CD4-positive, alpha-beta T cell (primary cell): ENCODE measurements around the gene PLEKHG4B. TPM values are rescaled to one million over a fixed set of nuclear protein-coding genes. Genes with fewer than 3 reads are reported as not detected.
"Not testable (repeated sequence)": the region's sequence is repeated elsewhere in the genome, so short reads cannot be mapped to it uniquely, and the experiment has no call there.

Experiments
- ATAC-seq: fragments of 200-7000 bp; cut with Tn5 transposase; one replicate; pipeline ENCODE4 v1.10.0; 2022; ENCODE audit warnings: mild to moderate bottlenecking; ENCODE audit not compliant: poor library complexity
- CTCF ChIA-PET: fragments of 350-600 bp; sonication (Branson Sonifier 250); formaldehyde crosslinking; loops from one replicate; lab custom pipeline; 2021; ENCODE audit warnings: antibody characterized with exemption, inconsistent platforms; lab: Charles Lee
- POLR2A ChIA-PET: fragments of 350-600 bp; sonication (Branson Sonifier 250); formaldehyde crosslinking; loops from one replicate; lab custom pipeline; 2021; ENCODE audit warnings: antibody characterized with exemption, inconsistent platforms; lab: Charles Lee
- DNase-seq, 14 experiments: peaks; one replicate each; pipeline ENCODE4 v3.0.0-alpha.2; 2013 to 2020; ENCODE audit warnings: mixed read lengths in 2 of 14
- H3K27ac ChIP-seq, 2 donors: one replicate each; pipeline versions ENCODE4 v1.5.1 to v1.7.0; 2013; ENCODE audit warnings: low read length in 2 of 2, low read depth in 1 of 2, mild to moderate bottlenecking in 1 of 2
- H3K27me3 ChIP-seq, 2 experiments: 1 replicate in 1 of 2; 2 replicates in 1 of 2; pipeline versions ENCODE4 v1.6.1 to v1.7.0; 2013; ENCODE audit warnings: low read length in 2 of 2, control low read depth in 1 of 2, mild to moderate bottlenecking in 1 of 2, moderate library complexity in 1 of 2; ENCODE audit not compliant: insufficient read depth in 2 of 2, control insufficient read depth in 1 of 2
- H3K36me3 ChIP-seq: one replicate; pipeline ENCODE4 v1.6.1; 2013; ENCODE audit warnings: low read length, control low read depth; ENCODE audit not compliant: insufficient read depth
- H3K4me1 ChIP-seq: one replicate; pipeline ENCODE4 v1.6.1; 2013; ENCODE audit warnings: low read length, control low read depth; ENCODE audit not compliant: insufficient read depth
- H3K4me3 ChIP-seq: one replicate; pipeline ENCODE4 v1.5.1; 2013; ENCODE audit warnings: mild to moderate bottlenecking, low read length, moderate library complexity
- H3K9me3 ChIP-seq, 2 experiments: 1 replicate in 1 of 2; 2 replicates in 1 of 2; pipeline versions ENCODE4 v1.6.1 to v1.7.0; 2013; ENCODE audit warnings: low read length in 2 of 2, mild to moderate bottlenecking in 2 of 2, control low read depth in 1 of 2, moderate library complexity in 1 of 2; ENCODE audit not compliant: control insufficient read depth in 1 of 2, insufficient read depth in 1 of 2
- H3K27ac Mint-ChIP-seq: one replicate; pipeline ENCODE4 v1.8.0; 2020; ENCODE audit warnings: mixed read lengths
- H3K27me3 Mint-ChIP-seq: one replicate; pipeline ENCODE4 v1.8.0; 2021; ENCODE audit warnings: mixed read lengths
- H3K36me3 Mint-ChIP-seq: one replicate; pipeline ENCODE4 v1.8.0; 2021; ENCODE audit warnings: low read depth, mixed read lengths
- H3K4me1 Mint-ChIP-seq: one replicate; pipeline ENCODE4 v1.8.0; 2021; ENCODE audit warnings: low read depth, mixed read lengths
- H3K4me3 Mint-ChIP-seq: one replicate; pipeline ENCODE4 v1.8.0; 2020; ENCODE audit warnings: mild to moderate bottlenecking, mixed read lengths
- H3K9me3 Mint-ChIP-seq: one replicate; pipeline ENCODE4 v1.8.0; 2020; ENCODE audit warnings: mixed read lengths
- CTCF ChIP-seq: fragments of 200-600 bp; IDR thresholded peaks from one replicate; pipeline ENCODE4 v1.8.0; 2022; ENCODE audit warnings: antibody characterized with exemption, mild to moderate bottlenecking
- intact Hi-C, 2 experiments: fragments of 100-400 bp; cut with DNase I in 1 of 2; cut with micrococcal nuclease in 1 of 2; formaldehyde crosslinking; loops; one replicate each; pipeline versions ENCODE4 v1.15.1 to v1.9.0; 2023 to 2025; cut with DNase I, micrococcal nuclease
- total RNA-seq, 174 experiments: library from RNA in 2 of 174; stranded (reverse) in 2 of 174; gene quantifications; one replicate each; pipeline ENCODE4 v1.2.3 and lab custom pipeline; 2021 to 2026

Gene PLEKHG4B
- total RNA-seq, 2 experiments from 2014 or later: 0.17 to 0.36 TPM

DNA sequence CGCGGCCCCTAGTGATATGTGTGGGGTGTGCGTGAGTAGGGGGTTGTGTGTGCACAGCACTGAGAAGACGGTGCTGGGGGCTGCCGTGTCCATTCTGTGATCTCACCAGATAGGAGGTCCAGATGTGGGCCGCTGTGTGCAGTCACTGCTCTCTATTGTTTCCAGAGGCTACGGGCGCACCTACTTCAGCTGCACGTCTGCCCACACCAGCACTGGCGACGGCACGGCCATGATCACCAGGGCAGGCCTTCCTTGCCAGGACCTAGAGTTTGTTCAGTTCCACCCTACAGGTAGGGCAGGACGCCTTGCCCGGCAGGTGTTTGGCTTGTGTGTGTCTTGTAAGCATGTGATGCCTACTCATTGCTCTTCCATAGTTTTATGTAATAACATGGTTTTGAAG lies 138.7 kb downstream of the PLEKHG4B start:
- Histone ChIP-seq H3K27me3 (no peaks in the 10 kb centered on the region), H3K9me3 (no peaks in the 10 kb centered on the region), H3K27ac (no peak overlapping the region), H3K36me3 (peaks cover 89% of the 10 kb centered on the region), H3K4me1 (no peaks in the 10 kb centered on the region), H3K4me3 (no peak overlapping the region)
- no peak for DNase-seq
- Mint-ChIP-seq H3K4me1 (no peaks in the 10 kb centered on the region), H3K27me3 (no peaks in the 10 kb centered on the region), H3K4me3 (no peak overlapping the region), H3K9me3 (no peaks in the 10 kb centered on the region), H3K36me3 (peaks cover 89% of the 10 kb centered on the region), H3K27ac (no peak overlapping the region)
- intact Hi-C loops: no loop called here
- no peak for TF ChIP-seq CTCF
- ATAC-seq: no peak
- CTCF ChIA-PET: no interaction called here
- POLR2A ChIA-PET: interaction anchor here (0.7 kb wide), 1 partner anchor 13 kb away, joined by 3 read pairs; the partner anchor contains the start of genes CCDC127 and SDHA

- H3K9me3 Mint-ChIP-seq: no peaks in the 10 kb centered on the region
- ATAC-seq: no peak
Observed at GRCh38 chr5:231661-232060, 139.7 kb downstream of the PLEKHG4B start.

DNA sequence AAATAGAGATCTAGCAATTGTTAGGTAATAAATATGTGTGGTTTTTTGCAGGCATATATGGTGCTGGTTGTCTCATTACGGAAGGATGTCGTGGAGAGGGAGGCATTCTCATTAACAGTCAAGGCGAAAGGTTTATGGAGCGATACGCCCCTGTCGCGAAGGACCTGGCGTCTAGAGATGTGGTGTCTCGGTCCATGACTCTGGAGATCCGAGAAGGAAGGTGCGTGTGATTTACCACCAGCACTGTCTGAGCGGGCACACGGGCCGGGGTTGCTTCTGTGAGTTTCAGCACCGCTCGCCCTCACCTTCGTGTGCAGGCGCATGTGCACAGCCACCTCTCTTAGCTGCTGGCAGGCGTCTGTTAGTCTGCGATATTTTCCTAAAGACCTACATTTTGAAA lies 141.5 kb downstream of the PLEKHG4B start:
- H3K9me3 ChIP-seq, H3K27me3 Mint-ChIP-seq, ATAC-seq, H3K27me3 ChIP-seq, intact Hi-C loops, CTCF ChIA-PET, H3K4me1 Mint-ChIP-seq, POLR2A ChIA-PET, DNase-seq, H3K27ac ChIP-seq, H3K4me3 ChIP-seq, H3K4me1 ChIP-seq, H3K27ac Mint-ChIP-seq, H3K9me3 Mint-ChIP-seq, H3K4me3 Mint-ChIP-seq: not testable (repeated sequence)
- peaks cover 72% of the 10 kb centered on the region for H3K36me3 ChIP-seq
- H3K36me3 Mint-ChIP-seq: peaks cover 86% of the 10 kb centered on the region

More at GRCh38 chr5:231661-232060, 139.7 kb downstream of the PLEKHG4B start:
- TF ChIP-seq CTCF: no peak
- Mint-ChIP-seq H3K36me3 (peaks cover 89% of the 10 kb centered on the region), H3K4me1 (no peaks in the 10 kb centered on the region), H3K27ac (no peak overlapping the region), H3K27me3 (no peaks in the 10 kb centered on the region), H3K4me3 (no peak overlapping the region)
- no peak for DNase-seq
- no peaks in the 10 kb centered on the region for H3K4me1 ChIP-seq
- ChIA-PET POLR2A (interaction anchor here (0.7 kb wide), 1 partner anchor 14 kb away, joined by 3 read pairs; the partner anchor contains the start of genes CCDC127 and SDHA), CTCF (interaction anchor here (0.9 kb wide), 1 partner anchor 13 kb away, joined by 3 read pairs; the partner anchor contains the start of genes CCDC127 and SDHA)
- no peak overlapping the region for H3K4me3 ChIP-seq
- intact Hi-C loops: no loop called here
- H3K36me3 ChIP-seq: peaks cover 79% of the 10 kb centered on the region
- no peaks in the 10 kb centered on the region for H3K9me3 ChIP-seq
- no peak overlapping the region for H3K27ac ChIP-seq
- H3K27me3 ChIP-seq: no peaks in the 10 kb centered on the region

- H3K27ac ChIP-seq: no peak overlapping the region
- no peaks in the 10 kb centered on the region for H3K9me3 ChIP-seq
- Mint-ChIP-seq H3K4me3 (no peak overlapping the region), H3K9me3 (no peaks in the 10 kb centered on the region), H3K4me1 (no peaks in the 10 kb centered on the region), H3K36me3 (peaks cover 86% of the 10 kb centered on the region), H3K27me3 (no peaks in the 10 kb centered on the region), H3K27ac (no peak overlapping the region)
- intact Hi-C loops: no loop called here
- no peak for TF ChIP-seq CTCF
- POLR2A ChIA-PET: no interaction called here
- H3K4me3 ChIP-seq: no peak overlapping the region
- ATAC-seq: no peak
- H3K4me1 ChIP-seq: no peaks in the 10 kb centered on the region
- H3K27me3 ChIP-seq: no peaks in the 10 kb centered on the region
- peaks cover 67% of the 10 kb centered on the region for H3K36me3 ChIP-seq
- DNase-seq: no peak
- CTCF ChIA-PET: no interaction called here
Observed at GRCh38 chr5:234450-234849, 142.5 kb downstream of the PLEKHG4B start.

DNA sequence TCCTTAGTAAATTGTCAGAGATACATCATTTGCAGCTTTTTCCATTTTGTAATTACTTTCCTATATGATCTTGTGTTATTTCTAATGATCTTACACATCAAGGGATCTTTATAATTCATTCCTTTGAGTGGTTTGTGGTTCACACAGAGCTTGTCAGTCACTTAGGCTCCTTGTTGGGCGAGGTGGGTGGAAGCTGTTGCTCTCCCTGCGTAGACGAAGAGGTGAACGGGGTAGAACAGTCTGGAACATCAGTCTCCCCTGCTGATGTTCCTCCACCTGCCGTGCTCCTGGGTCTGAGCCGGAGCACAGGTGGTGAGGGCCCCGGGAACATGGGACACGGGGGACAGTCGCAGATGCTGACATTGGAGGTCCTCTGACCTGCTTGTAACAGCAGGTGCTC lies 143.6 kb downstream of the PLEKHG4B start:
- H3K9me3 Mint-ChIP-seq: not testable (repeated sequence)

More for the DNA sequence above, 143.6 kb downstream of the PLEKHG4B start:
- H3K36me3 Mint-ChIP-seq: peaks cover 87% of the 10 kb centered on the region
- H3K27me3 Mint-ChIP-seq, H3K27me3 ChIP-seq, H3K9me3 ChIP-seq, POLR2A ChIA-PET, intact Hi-C loops, H3K4me1 ChIP-seq, H3K4me3 ChIP-seq, CTCF ChIA-PET, H3K4me3 Mint-ChIP-seq, H3K4me1 Mint-ChIP-seq, H3K27ac ChIP-seq, ATAC-seq, H3K27ac Mint-ChIP-seq, DNase-seq: not testable (repeated sequence)
- H3K36me3 ChIP-seq: peaks cover 64% of the 10 kb centered on the region
